H1 (cell line): ENCODE data around the gene CST2. TPM values are rescaled to one million over a fixed set of nuclear protein-coding genes. Genes with fewer than 3 reads are reported as not detected.

Source experiments
- CTCF ChIA-PET: fragments of 300-600 bp; sonication (Branson Sonifier 250); formaldehyde crosslinking; loops from one replicate; lab custom pipeline; 2021; ENCODE audit not compliant: partially characterized antibody; lab: Charles Lee
- POLR2A ChIA-PET: fragments of 300-600 bp; sonication (Branson Sonifier 250); formaldehyde crosslinking; loops from one replicate; lab custom pipeline; 2021; ENCODE audit warnings: inconsistent platforms; ENCODE audit not compliant: partially characterized antibody; lab: Charles Lee
- DNase-seq, 2 experiments: peaks; one replicate each; pipeline versions ENCODE4 v3.0.0 to v3.0.0-alpha.2; 2010 to 2022; ENCODE audit warnings: low spot score in 2 of 2, low read depth in 1 of 2, mixed read lengths in 1 of 2
- FAIRE-seq: peaks from 2 replicates; lab custom pipeline; 2011; peaks lifted over from hg19 to GRCh38; lab: Jason Lieb, UNC
- H2AFZ ChIP-seq: 2 replicates; pipeline ENCODE4 v1.8.1; 2012; ENCODE audit warnings: low read length, inconsistent platforms
- H2AK5ac ChIP-seq: 2 replicates; pipeline ENCODE4 v1.6.1; 2013; ENCODE audit warnings: low read depth, low read length
- H2BK120ac ChIP-seq: replicated peaks from 2 replicates; pipeline ENCODE3; 2013; ENCODE audit warnings: low read depth, low read length, inconsistent platforms
- H2BK12ac ChIP-seq: 2 replicates; pipeline ENCODE4 v1.6.1; 2013; ENCODE audit warnings: low read depth, low read length
- H2BK15ac ChIP-seq: 2 replicates; pipeline ENCODE4 v1.6.1; 2013; ENCODE audit warnings: low read length
- H2BK20ac ChIP-seq: 2 replicates; pipeline ENCODE4 v1.6.1; 2013; ENCODE audit warnings: low read length
- H2BK5ac ChIP-seq: 2 replicates; pipeline ENCODE4 v1.6.1; 2013; ENCODE audit warnings: low read depth, low read length
- H3K14ac ChIP-seq: 2 replicates; pipeline ENCODE4 v1.6.1; 2013; ENCODE audit warnings: inconsistent platforms; ENCODE audit not compliant: insufficient read length
- H3K18ac ChIP-seq: 2 replicates; pipeline ENCODE4 v1.6.1; 2013; ENCODE audit warnings: low read length; ENCODE audit errors: extremely low read depth
- H3K23ac ChIP-seq: 2 replicates; pipeline ENCODE4 v1.6.1; 2013; ENCODE audit warnings: inconsistent platforms; ENCODE audit not compliant: insufficient read length
- H3K23me2 ChIP-seq: 2 replicates; pipeline ENCODE4 v1.6.1; 2013; ENCODE audit warnings: low read depth, low read length
- H3K27ac ChIP-seq: 2 replicates; pipeline ENCODE4 v1.6.1; 2011; ENCODE audit warnings: low read depth, low read length, inconsistent platforms
- H3K27me3 ChIP-seq, 4 experiments: replicated peaks in 1 of 4; 1 replicate in 1 of 4; 2 replicates in 3 of 4; pipeline versions ENCODE4 v1.6.1 to v1.8.1; 2011 to 2013; ENCODE audit warnings: low read length in 3 of 4, mild to moderate bottlenecking in 3 of 4, inconsistent platforms in 2 of 4, mixed read lengths in 2 of 4, moderate library complexity in 1 of 4; ENCODE audit not compliant: control insufficient read depth in 3 of 4, insufficient read depth in 3 of 4; ENCODE audit errors: extremely low read depth in 1 of 4
- H3K36me3 ChIP-seq, 4 experiments: 2 replicates each; pipeline versions ENCODE4 v1.6.1 to v1.8.1; 2011 to 2013; ENCODE audit warnings: mild to moderate bottlenecking in 4 of 4, low read length in 3 of 4, moderate library complexity in 2 of 4, control low read depth in 1 of 4, inconsistent platforms in 1 of 4; ENCODE audit not compliant: insufficient read depth in 4 of 4, control insufficient read depth in 2 of 4
- H3K4ac ChIP-seq: replicated peaks from 2 replicates; pipeline ENCODE3; 2013; ENCODE audit warnings: low read length, low read depth, mixed read lengths, inconsistent platforms; ENCODE audit not compliant: insufficient read length
- H3K4me1 ChIP-seq, 4 experiments: replicated peaks in 1 of 4; 1 replicate in 1 of 4; 2 replicates in 3 of 4; pipeline versions ENCODE4 v1.6.1 to v1.8.1; 2011 to 2013; ENCODE audit warnings: low read length in 3 of 4, inconsistent platforms in 2 of 4, mixed read lengths in 1 of 4; ENCODE audit not compliant: insufficient read depth in 4 of 4, control insufficient read depth in 3 of 4
- H3K4me2 ChIP-seq, 2 experiments: 2 replicates each; pipeline versions ENCODE4 v1.6.1 to v1.8.1; 2011 to 2013; ENCODE audit warnings: low read depth in 2 of 2, low read length in 2 of 2, control low read depth in 1 of 2, inconsistent platforms in 1 of 2, mild to moderate bottlenecking in 1 of 2; ENCODE audit not compliant: insufficient read depth in 1 of 2
- H3K4me3 ChIP-seq, 4 experiments: fragments of 200-600, 300-600 bp in 1 of 4; sonication (generic), shearing (Covaris generic), sonication (Bioruptor Twin) in 1 of 4; 2 replicates each; pipeline versions ENCODE4 v1.5.1 to v1.8.1; 2011 to 2016; ENCODE audit warnings: low read length in 4 of 4, low read depth in 3 of 4, control low read depth in 2 of 4, inconsistent platforms in 2 of 4, mild to moderate bottlenecking in 2 of 4, mixed read lengths in 1 of 4, moderate library complexity in 1 of 4; ENCODE audit not compliant: insufficient read depth in 2 of 4; ENCODE audit errors: extremely low read depth in 1 of 4
- H3K56ac ChIP-seq: replicated peaks from 2 replicates; pipeline ENCODE3; 2013; ENCODE audit warnings: low read depth, mild to moderate bottlenecking, mixed read lengths, low read length, inconsistent platforms; ENCODE audit not compliant: insufficient read length
- H3K79me1 ChIP-seq: 2 replicates; pipeline ENCODE4 v1.6.1; 2013; ENCODE audit warnings: low read depth, low read length, control low read depth
- H3K79me2 ChIP-seq, 2 experiments: 2 replicates each; pipeline versions ENCODE4 v1.6.1 to v1.8.1; 2012 to 2013; ENCODE audit warnings: low read length in 2 of 2, mild to moderate bottlenecking in 2 of 2, inconsistent platforms in 1 of 2; ENCODE audit not compliant: insufficient read depth in 2 of 2, control insufficient read depth in 1 of 2
- H3K9ac ChIP-seq, 4 experiments: replicated peaks in 1 of 4; 1 replicate in 1 of 4; 2 replicates in 3 of 4; pipeline versions ENCODE4 v1.6.1 to v1.8.1; 2011 to 2013; ENCODE audit warnings: low read depth in 3 of 4, low read length in 3 of 4, control low read depth in 2 of 4, mild to moderate bottlenecking in 2 of 4, moderate library complexity in 2 of 4, inconsistent platforms in 1 of 4; ENCODE audit errors: extremely low read depth in 1 of 4
- H3K9me3 ChIP-seq, 2 experiments: 2 replicates each; pipeline versions ENCODE4 v1.6.1 to v1.8.1; 2012 to 2013; ENCODE audit warnings: mild to moderate bottlenecking in 2 of 2, moderate library complexity in 2 of 2, control low read depth in 1 of 2, inconsistent platforms in 1 of 2, low read depth in 1 of 2, low read length in 1 of 2, mixed read lengths in 1 of 2; ENCODE audit not compliant: insufficient read depth in 2 of 2
- H4K20me1 ChIP-seq, 2 experiments: replicated peaks in 1 of 2; 2 replicates each; pipeline versions ENCODE3 to v1.8.1; 2011 to 2013; ENCODE audit warnings: inconsistent platforms in 2 of 2, low read length in 2 of 2, mild to moderate bottlenecking in 1 of 2; ENCODE audit not compliant: insufficient read depth in 2 of 2, control insufficient read depth in 1 of 2
- H4K5ac ChIP-seq: 2 replicates; pipeline ENCODE4 v1.6.1; 2013; ENCODE audit warnings: low read length, low read depth, mixed read lengths, inconsistent platforms; ENCODE audit not compliant: insufficient read length
- H4K8ac ChIP-seq: 2 replicates; pipeline ENCODE4 v1.8.0; 2013; ENCODE audit warnings: mild to moderate bottlenecking, moderate library complexity, low read length, inconsistent platforms; ENCODE audit not compliant: insufficient read depth; ENCODE audit errors: extremely low read depth
- H4K91ac ChIP-seq: replicated peaks from 2 replicates; pipeline ENCODE3; 2013; ENCODE audit warnings: low read length, mixed read lengths, inconsistent platforms; ENCODE audit not compliant: insufficient read length
- ATF3 ChIP-seq: IDR thresholded peaks from 2 replicates; pipeline ENCODE4 v1.6.1; 2011; ENCODE audit warnings: low read depth, mild to moderate bottlenecking, low read length; ENCODE audit not compliant: insufficient read depth
- CBX5 ChIP-seq: fragments of 300-800, 300-1000 bp; sonication (generic); IDR thresholded peaks from 2 replicates; pipeline ENCODE4 v1.7.1; 2016; ENCODE audit warnings: antibody characterized with exemption, low read length, low read depth
- GTF2F1 ChIP-seq: IDR thresholded peaks from 2 replicates; pipeline ENCODE4 v1.6.1; 2012; ENCODE audit warnings: low read depth, low read length, improper control_type of control experiment, borderline replicate concordance
- KDM1A ChIP-seq: fragments of 200-600, 300-600 bp; sonication (generic); IDR thresholded peaks from 2 replicates; pipeline ENCODE4 v1.7.1; 2016; ENCODE audit warnings: mild to moderate bottlenecking, low read length, borderline replicate concordance
- SP2 ChIP-seq: IDR thresholded peaks from 2 replicates; pipeline ENCODE4 v1.6.1; 2012; ENCODE audit warnings: mild to moderate bottlenecking, low read length, inconsistent platforms
- SRF ChIP-seq: IDR thresholded peaks from 2 replicates; pipeline ENCODE4 v1.6.1; 2011; ENCODE audit warnings: mild to moderate bottlenecking, low read depth, low read length, moderate library complexity
- WGBS, 2 experiments: shearing (Covaris generic) in 1 of 2; methylation state at CpG; one replicate each; pipeline versions ENCODE4 v1.1.6 to v1.1.7; 2013 to 2015; ENCODE audit warnings: low lambda C conversion rate in 2 of 2, mixed read lengths in 2 of 2, inconsistent platforms in 1 of 2, low coverage in 1 of 2, missing lambda C conversion rate in 1 of 2; ENCODE audit not compliant: insufficient replicate concordance in 2 of 2, insufficient coverage in 1 of 2, insufficient read length in 1 of 2; ENCODE audit errors: extremely low coverage in 1 of 2, missing lambda C conversion rate in 1 of 2; 5-methylcytosine and 5-hydroxymethylcytosine counted together
- polyA plus RNA-seq, 7 experiments: library from polyadenylated mRNA; depleted of rRNA in 3 of 7; stranded (reverse) in 5 of 7; unstranded in 2 of 7; fragments of >200 nt in 5 of 7; fragments of 200-250 nt in 2 of 7; gene quantifications; 1 replicate in 5 of 7; 2 replicates in 1 of 7; 4 replicates in 1 of 7; pipeline versions ENCODE4 v1.2.1 to v1.2.3, GENCODE V29; 2011 to 2013; ENCODE audit warnings: missing spikeins in 2 of 7, mixed read lengths in 2 of 7
- total RNA-seq: library from RNA; stranded (reverse); fragmentation: NEBNext Ultra II Directional; extraction: Animal tissue kit (Norgen Biotek cat#: 25700); gene quantifications from 2 replicates; pipeline ENCODE4 v1.2.1, GENCODE V29; 2021

The CST2 gene
- total and polyA plus RNA-seq, 2 of the 8 experiments (the other 6 are each of a cell fraction or from before 2014, with no cell fraction given), result not detected

DNA sequence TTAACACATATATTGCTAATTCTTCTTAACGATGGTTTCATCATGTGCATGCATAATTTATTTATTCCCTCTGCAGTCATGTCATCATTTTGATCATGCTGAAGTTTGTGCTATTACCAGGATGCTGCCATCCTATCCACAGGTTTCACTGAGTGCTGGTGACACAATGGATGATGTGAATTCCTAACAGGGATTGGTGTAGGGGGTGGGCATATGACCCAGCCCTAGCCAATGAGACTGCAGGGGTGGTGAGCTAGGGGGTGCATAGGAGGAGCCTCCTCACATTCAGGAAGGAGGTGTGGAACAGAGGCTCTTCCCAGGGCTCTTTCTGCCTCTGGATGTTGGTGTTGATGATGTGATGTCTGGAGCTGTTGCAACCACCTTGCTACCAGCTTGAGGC lies 45.5 kb upstream of the CST2 start:
- Histone ChIP-seq H2BK12ac (no peak overlapping the region), H3K79me1 (no peaks in the 10 kb centered on the region), H3K27me3 (no peaks in the 10 kb centered on the region), H4K8ac (no peak overlapping the region; the same call in 1 of the 2 replicates), H2BK5ac (no peak overlapping the region), H3K18ac (no peak overlapping the region), H4K20me1 (no peaks in the 10 kb centered on the region), H3K23me2 (no peaks in the 10 kb centered on the region; the same call in 1 of the 2 replicates), H4K5ac (no peak overlapping the region), H3K14ac (no peak overlapping the region), H3K4me2 (no peak overlapping the region), H2AFZ (no peak overlapping the region), H3K9me3 (no peaks in the 10 kb centered on the region), H3K79me2 (no peaks in the 10 kb centered on the region), H2BK15ac (no peak overlapping the region), H2BK120ac (no peak overlapping the region), H3K4ac (no peak overlapping the region), H4K91ac (no peak overlapping the region), H3K56ac (no peak overlapping the region), H3K36me3 (no peaks in the 10 kb centered on the region), H2BK20ac (peak overlapping the region; percentile 15; the same call in 1 of the 2 replicates), H3K4me3 (no peak overlapping the region), H3K23ac (no peak overlapping the region), H3K9ac (no peak overlapping the region), H3K27ac (no peak overlapping the region), H3K4me1 (peaks cover 9 to 29% (median 16%) of the 10 kb centered on the region in 4 experiments; a peak in 6 of 7 replicates), H2AK5ac (no peak overlapping the region)
- ChIA-PET CTCF (interaction anchor here (1.2 to 2.2 kb wide), 2 partner anchors 66 to 203 kb away, joined by 3 to 5 read pairs; no protein-coding TSS in a partner anchor), POLR2A (no interaction called here)
- DNase-seq (no peak), FAIRE-seq (no peak)
- 90% methylated on average over 1 of the region's 1 CpG; no CpG with 5 or more reads in 1 of the 2 experiments for WGBS, 2 experiments
- no peak for TF ChIP-seq SP2
- no peak for TF ChIP-seq CBX5
- no peak for TF ChIP-seq GTF2F1
- no peak for TF ChIP-seq SRF
- no peak for TF ChIP-seq ATF3
- peak; percentile 65; the same call in 1 of the 2 replicates for TF ChIP-seq KDM1A
